ENCODE data around the gene LMTK3. TPM values are rescaled to one million over a fixed set of nuclear protein-coding genes. Genes with fewer than 3 reads are reported as not detected.

The LMTK3 gene
- total and polyA plus RNA-seq, 9 of the 15 experiments (the other 6 are each of a cell fraction or from before 2014, with no cell fraction given): 0.35 to 12.3 (median 2.0) TPM; not detected in 2

- Histone ChIP-seq H3K9me1 (ENCODE audit: control insufficient read depth, insufficient read depth, low read length) (no peaks in the 10 kb centered on the region), H3K9me3 (replicated peaks; ENCODE audit: control insufficient read depth, insufficient read depth, low read depth, low read length) (no peaks in the 10 kb centered on the region), H3K27me3 (ENCODE audit: control insufficient read depth in 2 of 2, insufficient read depth in 2 of 2, low read length in 2 of 2) (no peaks in the 10 kb centered on the region), H3K9ac (ENCODE audit: insufficient read depth in 1 of 2, low read depth in 2 of 2, low read length in 2 of 2) (no peak overlapping the region), H3K4me3 (no peak overlapping the region), H3K36me3 (ENCODE audit: control insufficient read depth, insufficient read depth, low read length) (no peaks in the 10 kb centered on the region), H3K4me2 (ENCODE audit: insufficient read depth, low read length) (no peak overlapping the region), H3K27ac (ENCODE audit: extremely low read depth, low read depth, low read length) (no peak overlapping the region), H3K4me1 (replicated peaks in 1 of 2; ENCODE audit: control insufficient read depth in 2 of 2, insufficient read depth in 2 of 2, low read length in 2 of 2) (peaks cover 0 to 2% of the 10 kb centered on the region in 2 experiments; a peak in 1 of 5 replicates), H4K20me1 (replicated peaks; ENCODE audit: control insufficient read depth, insufficient read depth, low read length) (no peaks in the 10 kb centered on the region), H3K79me2 (ENCODE audit: control insufficient read depth, insufficient read depth, low read length) (no peaks in the 10 kb centered on the region), H2AFZ (ENCODE audit: low read depth, low read length) (no peak overlapping the region)
- BruUV-seq (replicated peaks): no TSS peak
- POLR2A ChIA-PET: no interaction called here
- TF ChIP-seq FOXA1 (IDR thresholded peaks at IDR 0.05; ENCODE audit: borderline replicate concordance): no peak
- TF ChIP-seq ZSCAN29 (IDR thresholded peaks at IDR 0.05): no peak
- no peak for TF ChIP-seq IRF2 (CRISPR knock-in tag; IDR thresholded peaks at IDR 0.05)
- no peak for TF ChIP-seq ZNF57 (CRISPR knock-in tag; IDR thresholded peaks at IDR 0.05)
- no peak for TF ChIP-seq THRAP3 (IDR thresholded peaks at IDR 0.05; ENCODE audit: borderline replicate concordance)
- no peak for TF ChIP-seq LEF1 (IDR thresholded peaks at IDR 0.05)
- TF ChIP-seq CREM (IDR thresholded peaks at IDR 0.05; ENCODE audit: low read depth): no peak
- TF ChIP-seq ZNF511 (CRISPR knock-in tag; IDR thresholded peaks at IDR 0.05): no peak
- no peak for TF ChIP-seq SLC30A9 (CRISPR knock-in tag; IDR thresholded peaks at IDR 0.05)
- no peak for TF ChIP-seq SMC3 (conservative IDR thresholded peaks at IDR 0.05; ENCODE audit: insufficient read depth, low read depth, low read length)
- no peak for TF ChIP-seq ZHX1 (conservative IDR thresholded peaks at IDR 0.05; ENCODE audit: low read length)
- TF ChIP-seq ZSCAN32 (CRISPR knock-in tag; IDR thresholded peaks at IDR 0.05): no peak
- intact Hi-C loops (cut with micrococcal nuclease): no loop called here
- WGBS (ENCODE audit: insufficient coverage, low coverage, missing lambda C conversion rate): 36% methylated on average over 7 of the region's 7 CpGs
- CTCF ChIA-PET (ENCODE audit: low intra/inter-chr PET ratio): no interaction called here
- in situ Hi-C loops (cut with MboI): no loop called here
- DNase-seq (ENCODE audit: extremely low read depth in 1 of 4, low spot score in 3 of 4) (no peak), FAIRE-seq (no peak), ATAC-seq (no peak)
Observed at GRCh38 chr19:48537541-48537940, 25.9 kb upstream of the LMTK3 start.
